DOHH2 (cell line): ENCODE results near the gene NRDE2.
A peak's percentile ranks its signal among the peaks of the same experiment; 100 is the strongest.

Experiments used
- H3F3A ChIP-seq: fragments of 200-600 bp; sonication (generic), shearing (Covaris generic); 2 replicates; pipeline ENCODE4 v1.6.0; 2016; ENCODE audit warnings: antibody characterized with exemption, mild to moderate bottlenecking; ENCODE audit not compliant: control insufficient read depth, insufficient read depth
- H3K27ac ChIP-seq: fragments of 200-600 bp; sonication (generic); 2 replicates; pipeline ENCODE4 v1.5.1; 2014; ENCODE audit warnings: low read depth, mild to moderate bottlenecking, low read length, moderate library complexity
- H3K27me3 ChIP-seq: fragments of 200-600 bp; sonication (generic); 2 replicates; pipeline ENCODE4 v1.6.1; 2014; ENCODE audit warnings: mild to moderate bottlenecking, low read length, mixed read lengths; ENCODE audit not compliant: control insufficient read depth
- H3K36me3 ChIP-seq: fragments of 200-600 bp; sonication (generic); 2 replicates; pipeline ENCODE4 v1.6.1; 2014; ENCODE audit warnings: mild to moderate bottlenecking, low read length, moderate library complexity, mixed read lengths; ENCODE audit not compliant: control insufficient read depth
- H3K4me1 ChIP-seq: fragments of 200-600 bp; sonication (generic); 2 replicates; pipeline ENCODE4 v1.6.1; 2014; ENCODE audit warnings: mild to moderate bottlenecking, low read length, mixed read lengths; ENCODE audit not compliant: control insufficient read depth
- H3K4me2 ChIP-seq: fragments of 200-600 bp; sonication (generic); 2 replicates; pipeline ENCODE4 v1.6.0; 2014; ENCODE audit warnings: mild to moderate bottlenecking, low read length, moderate library complexity
- H3K4me3 ChIP-seq: fragments of 200-600 bp; sonication (generic); 2 replicates; pipeline ENCODE4 v1.5.1; 2014; ENCODE audit warnings: mild to moderate bottlenecking, low read length, mixed read lengths
- H3K79me2 ChIP-seq: fragments of 200-600 bp; sonication (generic); 2 replicates; pipeline ENCODE4 v1.6.1; 2014; ENCODE audit warnings: mild to moderate bottlenecking, low read length, mixed read lengths; ENCODE audit not compliant: control insufficient read depth
- H3K9me2 ChIP-seq: fragments of 200-600 bp; sonication (generic); replicated peaks from 2 replicates; pipeline ENCODE4 v1.6.1; 2014; ENCODE audit warnings: mild to moderate bottlenecking, low read length, mixed read lengths; ENCODE audit not compliant: control insufficient read depth
- H3K9me3 ChIP-seq: fragments of 200-600 bp; sonication (generic); 2 replicates; pipeline ENCODE4 v1.6.1; 2014; ENCODE audit warnings: antibody characterized with exemption, low read length, mixed read lengths; ENCODE audit not compliant: control insufficient read depth, insufficient read depth
- H4K20me1 ChIP-seq: fragments of 200-600 bp; sonication (generic); 2 replicates; pipeline ENCODE4 v1.6.0; 2014; ENCODE audit warnings: low read depth, mild to moderate bottlenecking, antibody characterized with exemption, low read length, moderate library complexity; ENCODE audit not compliant: control insufficient read depth, insufficient read depth
- EZH2phosphoT487 ChIP-seq: fragments of 200-600 bp; sonication (generic); IDR thresholded peaks from 2 replicates; pipeline ENCODE4 v1.6.1; 2017; ENCODE audit warnings: borderline replicate concordance, mild to moderate bottlenecking, antibody characterized with exemption, low read length, moderate library complexity, mixed read lengths
- TF ChIP-seq, protein P1 (sequence below): fragments of 200-600 bp; sonication (generic); IDR thresholded peaks from one replicate; pipeline ENCODE4 v1.5.1; 2014; ENCODE audit warnings: antibody characterized with exemption, mild to moderate bottlenecking, low read depth, low read length; ENCODE audit not compliant: poor library complexity, severe bottlenecking

The NRDE2 gene

DNA sequence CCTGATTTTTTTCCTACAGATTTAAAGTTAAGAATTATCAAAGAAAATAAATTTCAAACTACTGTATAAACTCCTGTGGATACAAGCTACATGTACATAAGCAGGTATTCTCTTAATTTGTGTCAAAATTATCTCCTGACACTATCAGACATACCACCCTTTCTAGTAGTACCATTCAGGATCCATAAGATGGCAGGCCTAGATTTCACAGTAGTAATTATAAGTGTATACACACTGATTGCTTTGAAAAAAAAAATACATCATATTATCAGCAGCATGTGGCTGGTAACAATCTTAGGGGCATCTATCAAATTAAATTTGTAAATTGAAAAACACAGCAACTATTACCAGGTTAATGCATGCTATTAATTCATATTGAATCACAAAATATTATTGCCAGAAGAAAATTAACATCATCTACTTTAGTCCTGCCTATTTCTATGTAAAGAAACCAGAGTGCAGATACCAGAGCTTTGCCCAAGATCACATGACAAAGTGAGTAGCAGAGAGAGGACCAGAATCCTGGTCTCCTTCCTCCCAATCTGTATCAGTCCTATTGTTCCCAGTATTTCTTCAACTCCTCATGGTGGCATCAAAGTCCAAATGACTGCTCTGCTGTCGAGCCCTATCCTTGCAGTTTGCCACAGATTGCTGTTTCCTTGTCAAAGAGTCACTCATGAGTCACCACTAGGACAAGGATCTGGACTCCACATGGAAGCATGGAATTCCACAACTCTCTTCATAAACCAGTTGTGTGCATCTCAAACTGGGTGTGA, 37.4 kb upstream of the NRDE2 start:
- Histone ChIP-seq H3K79me2 (no peaks in the 10 kb centered on the region), H3K4me1 (no peaks in the 10 kb centered on the region), H3K36me3 (no peaks in the 10 kb centered on the region), H3K9me3 (no peaks in the 10 kb centered on the region), H4K20me1 (no peaks in the 10 kb centered on the region), H3K4me2 (no peak overlapping the region), H3F3A (no peaks in the 10 kb centered on the region), H3K27ac (no peak overlapping the region), H3K27me3 (no peaks in the 10 kb centered on the region), H3K4me3 (no peak overlapping the region), H3K9me2 (no peaks in the 10 kb centered on the region)
- no peak for TF ChIP-seq EZH2phosphoT487
- TF ChIP-seq, protein P1, sequence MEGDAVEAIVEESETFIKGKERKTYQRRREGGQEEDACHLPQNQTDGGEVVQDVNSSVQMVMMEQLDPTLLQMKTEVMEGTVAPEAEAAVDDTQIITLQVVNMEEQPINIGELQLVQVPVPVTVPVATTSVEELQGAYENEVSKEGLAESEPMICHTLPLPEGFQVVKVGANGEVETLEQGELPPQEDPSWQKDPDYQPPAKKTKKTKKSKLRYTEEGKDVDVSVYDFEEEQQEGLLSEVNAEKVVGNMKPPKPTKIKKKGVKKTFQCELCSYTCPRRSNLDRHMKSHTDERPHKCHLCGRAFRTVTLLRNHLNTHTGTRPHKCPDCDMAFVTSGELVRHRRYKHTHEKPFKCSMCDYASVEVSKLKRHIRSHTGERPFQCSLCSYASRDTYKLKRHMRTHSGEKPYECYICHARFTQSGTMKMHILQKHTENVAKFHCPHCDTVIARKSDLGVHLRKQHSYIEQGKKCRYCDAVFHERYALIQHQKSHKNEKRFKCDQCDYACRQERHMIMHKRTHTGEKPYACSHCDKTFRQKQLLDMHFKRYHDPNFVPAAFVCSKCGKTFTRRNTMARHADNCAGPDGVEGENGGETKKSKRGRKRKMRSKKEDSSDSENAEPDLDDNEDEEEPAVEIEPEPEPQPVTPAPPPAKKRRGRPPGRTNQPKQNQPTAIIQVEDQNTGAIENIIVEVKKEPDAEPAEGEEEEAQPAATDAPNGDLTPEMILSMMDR, result peak; percentile 10

DNA sequence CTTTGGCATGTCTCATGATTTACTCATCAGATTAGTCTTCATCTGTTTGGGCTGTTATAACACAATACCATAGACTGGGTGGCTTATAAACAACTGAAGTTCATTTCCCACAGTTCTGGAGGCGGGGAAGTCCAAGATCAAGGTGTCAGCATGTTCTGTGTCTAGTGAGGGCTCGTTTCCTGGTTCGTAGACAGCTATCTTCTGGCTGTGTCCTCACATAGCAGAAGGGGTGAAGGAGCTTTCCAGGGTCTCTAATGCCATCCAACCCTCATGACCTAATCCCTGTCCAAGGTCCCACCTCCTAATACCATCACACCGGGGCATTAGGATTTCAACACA, 30.8 kb upstream of the NRDE2 start:
- Histone ChIP-seq H3K27ac (no peak overlapping the region), H3K79me2 (no peaks in the 10 kb centered on the region), H3K4me3 (no peak overlapping the region), H3K4me1 (no peaks in the 10 kb centered on the region), H3K36me3 (no peaks in the 10 kb centered on the region), H3K4me2 (no peak overlapping the region), H3F3A (no peaks in the 10 kb centered on the region), H3K9me3 (no peaks in the 10 kb centered on the region), H3K27me3 (no peaks in the 10 kb centered on the region), H4K20me1 (no peaks in the 10 kb centered on the region), H3K9me2 (no peaks in the 10 kb centered on the region)
- no peak for TF ChIP-seq EZH2phosphoT487
- TF ChIP-seq, protein P1, result no peak

DNA sequence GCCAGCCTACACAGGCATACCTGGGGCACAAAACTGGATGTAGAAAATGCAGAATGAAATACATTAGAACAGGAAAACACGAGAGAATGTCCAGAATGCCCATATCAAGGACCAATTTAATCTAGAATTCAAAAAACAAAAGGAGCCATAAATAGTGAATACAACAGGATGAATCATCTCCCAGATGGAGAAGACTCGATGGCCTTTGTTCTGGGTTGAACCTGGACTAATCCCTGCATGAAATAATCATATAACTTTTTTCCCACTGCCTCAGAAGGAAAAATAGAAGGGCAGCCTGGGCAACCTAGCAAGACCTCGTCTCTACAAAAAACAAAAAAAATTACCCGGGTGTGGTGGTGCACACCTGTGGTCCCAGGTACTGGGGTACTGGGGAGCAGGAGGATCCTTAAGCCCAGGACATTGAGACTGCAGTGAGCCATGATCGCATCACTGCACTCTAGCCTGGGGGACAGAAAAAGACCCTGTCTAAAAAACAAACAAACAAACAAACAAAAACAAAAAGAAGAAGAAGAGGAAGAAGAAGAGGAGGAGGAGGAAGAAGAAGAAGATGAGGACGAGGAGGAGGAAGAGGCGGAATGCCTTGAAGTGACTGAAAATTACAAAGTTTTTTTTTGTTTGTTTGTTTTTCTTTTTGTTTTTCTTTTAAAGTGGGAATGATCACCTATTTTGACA, 30.3 kb upstream of the NRDE2 start:
- no peak overlapping the region for H3K4me3 ChIP-seq

More for the DNA sequence above, 30.3 kb upstream of the NRDE2 start:
- no peaks in the 10 kb centered on the region for H3K36me3 ChIP-seq
- H3K4me1 ChIP-seq, result no peaks in the 10 kb centered on the region
- no peak overlapping the region for H3K27ac ChIP-seq
- H3K4me2 ChIP-seq, result no peak overlapping the region
- no peaks in the 10 kb centered on the region for H3F3A ChIP-seq
- no peaks in the 10 kb centered on the region for H3K27me3 ChIP-seq
- H3K9me3 ChIP-seq, result no peaks in the 10 kb centered on the region
- TF ChIP-seq, protein P1, result no peak
- no peak for TF ChIP-seq EZH2phosphoT487
- no peaks in the 10 kb centered on the region for H3K9me2 ChIP-seq
- H3K79me2 ChIP-seq, result no peaks in the 10 kb centered on the region
- H4K20me1 ChIP-seq, result no peaks in the 10 kb centered on the region
